Neural cell (in vitro differentiated cells): Measurements from ENCODE around the gene BMP2.

ENCODE experiments used
- EP300 ChIP-seq: fragments of 450-650 bp; conservative IDR thresholded peaks from 2 replicates; pipeline ENCODE4 v1.6.1; 2014; ENCODE audit warnings: antibody characterized with exemption, mild to moderate bottlenecking, moderate library complexity; ENCODE audit not compliant: poor library complexity, severe bottlenecking
- EZH2 ChIP-seq: fragments of 200-600, 300-800 bp; shearing (Covaris generic), sonication (generic); IDR thresholded peaks from 2 replicates; pipeline ENCODE4 v1.6.1; 2014; ENCODE audit warnings: antibody characterized with exemption, low read length, borderline replicate concordance, mild to moderate bottlenecking; ENCODE audit not compliant: insufficient read depth, poor library complexity, severe bottlenecking
- MXI1 ChIP-seq: fragments of 450-650 bp; conservative IDR thresholded peaks from 2 replicates; pipeline ENCODE4 v1.6.1; 2014; ENCODE audit warnings: antibody characterized with exemption, mild to moderate bottlenecking; ENCODE audit not compliant: poor library complexity, severe bottlenecking
- POLR2AphosphoS5 ChIP-seq: IDR thresholded peaks from 2 replicates; pipeline ENCODE4 v1.6.1; 2012
- RAD21 ChIP-seq: fragments of 450-650 bp; conservative IDR thresholded peaks from 2 replicates; pipeline ENCODE4 v1.6.1; 2014; ENCODE audit warnings: antibody characterized with exemption, mild to moderate bottlenecking, moderate library complexity
- SMC3 ChIP-seq: fragments of 450-650 bp; conservative IDR thresholded peaks from 2 replicates; pipeline ENCODE4 v1.6.1; 2014; ENCODE audit warnings: antibody characterized with exemption, mild to moderate bottlenecking, moderate library complexity; ENCODE audit not compliant: poor library complexity
- TAF1 ChIP-seq: IDR thresholded peaks from 2 replicates; pipeline ENCODE4 v1.6.1; 2012; ENCODE audit warnings: low read depth
- TF ChIP-seq, protein P1 (sequence below): fragments of 450-650 bp; IDR thresholded peaks from 2 replicates; pipeline ENCODE4 v1.5.1; 2014; ENCODE audit warnings: antibody characterized with exemption, mild to moderate bottlenecking, moderate library complexity; ENCODE audit not compliant: poor library complexity, severe bottlenecking
- TF ChIP-seq, protein P2 (sequence below): IDR thresholded peaks from 2 replicates; pipeline ENCODE4 v1.6.1; 2012; ENCODE audit warnings: borderline replicate concordance

DNA sequence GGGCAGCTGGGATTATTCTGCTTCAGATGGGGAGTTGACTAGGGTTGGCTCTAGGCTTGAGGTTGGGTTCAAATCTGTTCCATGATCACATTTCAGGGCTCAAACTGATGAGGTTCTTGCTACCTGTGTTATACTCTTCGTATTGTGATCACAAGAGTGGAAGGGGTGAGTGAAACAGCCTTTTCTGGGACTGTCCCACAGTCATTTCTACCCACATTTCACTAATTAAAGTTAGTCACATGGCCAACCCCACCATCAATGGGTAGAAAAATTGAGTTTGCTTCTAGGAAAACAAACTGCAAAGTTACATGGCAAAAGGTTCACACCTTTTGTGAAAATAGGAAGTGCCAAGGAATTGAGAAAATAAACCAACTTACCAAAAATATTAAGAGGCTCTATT lies 33.5 kb upstream of the BMP2 start:
- TF ChIP-seq POLR2AphosphoS5, result no peak
- no peak for TF ChIP-seq EZH2
- no peak for TF ChIP-seq SMC3
- TF ChIP-seq, protein P1, sequence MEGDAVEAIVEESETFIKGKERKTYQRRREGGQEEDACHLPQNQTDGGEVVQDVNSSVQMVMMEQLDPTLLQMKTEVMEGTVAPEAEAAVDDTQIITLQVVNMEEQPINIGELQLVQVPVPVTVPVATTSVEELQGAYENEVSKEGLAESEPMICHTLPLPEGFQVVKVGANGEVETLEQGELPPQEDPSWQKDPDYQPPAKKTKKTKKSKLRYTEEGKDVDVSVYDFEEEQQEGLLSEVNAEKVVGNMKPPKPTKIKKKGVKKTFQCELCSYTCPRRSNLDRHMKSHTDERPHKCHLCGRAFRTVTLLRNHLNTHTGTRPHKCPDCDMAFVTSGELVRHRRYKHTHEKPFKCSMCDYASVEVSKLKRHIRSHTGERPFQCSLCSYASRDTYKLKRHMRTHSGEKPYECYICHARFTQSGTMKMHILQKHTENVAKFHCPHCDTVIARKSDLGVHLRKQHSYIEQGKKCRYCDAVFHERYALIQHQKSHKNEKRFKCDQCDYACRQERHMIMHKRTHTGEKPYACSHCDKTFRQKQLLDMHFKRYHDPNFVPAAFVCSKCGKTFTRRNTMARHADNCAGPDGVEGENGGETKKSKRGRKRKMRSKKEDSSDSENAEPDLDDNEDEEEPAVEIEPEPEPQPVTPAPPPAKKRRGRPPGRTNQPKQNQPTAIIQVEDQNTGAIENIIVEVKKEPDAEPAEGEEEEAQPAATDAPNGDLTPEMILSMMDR, result no peak
- TF ChIP-seq MXI1, result no peak
- no peak for TF ChIP-seq TAF1
- TF ChIP-seq EP300, result no peak
- TF ChIP-seq RAD21, result no peak
- TF ChIP-seq, protein P2, sequence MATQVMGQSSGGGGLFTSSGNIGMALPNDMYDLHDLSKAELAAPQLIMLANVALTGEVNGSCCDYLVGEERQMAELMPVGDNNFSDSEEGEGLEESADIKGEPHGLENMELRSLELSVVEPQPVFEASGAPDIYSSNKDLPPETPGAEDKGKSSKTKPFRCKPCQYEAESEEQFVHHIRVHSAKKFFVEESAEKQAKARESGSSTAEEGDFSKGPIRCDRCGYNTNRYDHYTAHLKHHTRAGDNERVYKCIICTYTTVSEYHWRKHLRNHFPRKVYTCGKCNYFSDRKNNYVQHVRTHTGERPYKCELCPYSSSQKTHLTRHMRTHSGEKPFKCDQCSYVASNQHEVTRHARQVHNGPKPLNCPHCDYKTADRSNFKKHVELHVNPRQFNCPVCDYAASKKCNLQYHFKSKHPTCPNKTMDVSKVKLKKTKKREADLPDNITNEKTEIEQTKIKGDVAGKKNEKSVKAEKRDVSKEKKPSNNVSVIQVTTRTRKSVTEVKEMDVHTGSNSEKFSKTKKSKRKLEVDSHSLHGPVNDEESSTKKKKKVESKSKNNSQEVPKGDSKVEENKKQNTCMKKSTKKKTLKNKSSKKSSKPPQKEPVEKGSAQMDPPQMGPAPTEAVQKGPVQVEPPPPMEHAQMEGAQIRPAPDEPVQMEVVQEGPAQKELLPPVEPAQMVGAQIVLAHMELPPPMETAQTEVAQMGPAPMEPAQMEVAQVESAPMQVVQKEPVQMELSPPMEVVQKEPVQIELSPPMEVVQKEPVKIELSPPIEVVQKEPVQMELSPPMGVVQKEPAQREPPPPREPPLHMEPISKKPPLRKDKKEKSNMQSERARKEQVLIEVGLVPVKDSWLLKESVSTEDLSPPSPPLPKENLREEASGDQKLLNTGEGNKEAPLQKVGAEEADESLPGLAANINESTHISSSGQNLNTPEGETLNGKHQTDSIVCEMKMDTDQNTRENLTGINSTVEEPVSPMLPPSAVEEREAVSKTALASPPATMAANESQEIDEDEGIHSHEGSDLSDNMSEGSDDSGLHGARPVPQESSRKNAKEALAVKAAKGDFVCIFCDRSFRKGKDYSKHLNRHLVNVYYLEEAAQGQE, result no peak
